Progenitor cell of endocrine pancreas (in vitro differentiated cells): ENCODE data around the gene INMT. TPM values are rescaled to one million over a fixed set of nuclear protein-coding genes. Genes with fewer than 3 reads are reported as not detected.

Source experiments
- DNase-seq: peaks from one replicate; pipeline ENCODE4 v3.0.0; 2021; ENCODE audit warnings: low spot score; ENCODE audit not compliant: unreplicated experiment
- H3K27ac Mint-ChIP-seq: 2 replicates; pipeline ENCODE4 v1.8.0; 2021; ENCODE audit warnings: mild to moderate bottlenecking, moderate library complexity, mixed read lengths
- H3K27me3 Mint-ChIP-seq: 2 replicates; pipeline ENCODE4 v1.8.0; 2021; ENCODE audit warnings: mixed read lengths
- H3K36me3 Mint-ChIP-seq: 2 replicates; pipeline ENCODE4 v1.8.0; 2022; ENCODE audit warnings: mixed read lengths; ENCODE audit not compliant: insufficient read depth
- H3K4me1 Mint-ChIP-seq: 2 replicates; pipeline ENCODE4 v1.8.0; 2021; ENCODE audit warnings: low read depth, mixed read lengths
- H3K4me3 Mint-ChIP-seq: 2 replicates; pipeline ENCODE4 v1.8.0; 2021; ENCODE audit warnings: low read depth, mild to moderate bottlenecking, moderate library complexity, mixed read lengths
- H3K9me3 Mint-ChIP-seq: 2 replicates; pipeline ENCODE4 v1.8.0; 2021; ENCODE audit warnings: low read depth, mixed read lengths
- CTCF ChIP-seq: fragments of 200-600 bp; sonication (generic); IDR thresholded peaks from one replicate; pipeline ENCODE4 v1.5.0; 2021; ENCODE audit warnings: antibody characterized with exemption, mild to moderate bottlenecking; ENCODE audit not compliant: unreplicated experiment
- total RNA-seq: library from RNA; stranded (reverse); gene quantifications from 2 replicates; pipeline ENCODE4 v1.2.1, GENCODE V29; 2021

Gene INMT
- total RNA-seq, 1 donor from 2014 or later: 2.9 TPM

DNA sequence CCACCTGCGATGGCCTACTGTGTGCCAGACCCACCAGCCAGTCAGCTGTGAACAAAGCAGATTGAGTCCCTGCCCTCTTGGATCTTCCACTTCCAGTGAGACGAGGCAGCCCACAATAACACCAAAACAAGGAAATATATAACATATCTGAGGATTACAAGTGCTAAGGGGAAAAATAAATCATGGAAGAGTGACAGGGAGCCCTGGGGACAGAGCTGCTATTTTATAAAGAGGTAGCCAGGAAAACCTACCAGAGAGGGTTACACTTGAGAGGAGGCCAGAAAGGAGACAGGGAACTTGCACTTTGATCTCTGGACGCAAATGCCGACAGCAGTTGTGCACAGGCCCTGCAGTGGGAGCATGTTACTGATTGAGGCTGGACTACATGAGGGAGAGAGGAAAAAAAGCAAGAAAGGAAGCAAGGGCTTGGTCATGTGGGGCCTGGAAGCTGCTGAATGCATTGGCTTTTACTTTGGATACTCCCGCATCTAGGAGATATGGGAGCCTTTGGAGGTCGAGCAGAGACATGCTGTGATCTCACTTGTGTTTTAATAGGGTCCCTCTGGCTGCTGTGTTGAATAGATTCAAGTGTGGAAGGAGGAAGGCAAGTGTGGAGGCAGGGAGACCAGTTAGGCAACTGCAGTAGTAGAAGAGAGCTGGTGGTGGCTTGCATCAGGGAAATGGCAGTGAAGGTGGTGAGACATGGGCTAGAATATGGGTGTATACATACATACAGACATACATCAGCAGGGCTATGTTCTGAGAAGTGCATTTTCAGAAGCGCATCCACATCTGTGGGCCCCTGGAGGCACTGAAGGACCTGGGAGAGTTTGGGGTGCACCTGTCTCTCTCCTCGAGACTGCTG is 45.5 kb downstream of the INMT start:
- no peak overlapping the region for H3K4me3 Mint-ChIP-seq
- no peak for TF ChIP-seq CTCF

GRCh38 chr7:30799206-30799975 is 47.5 kb downstream of the INMT start:
- Mint-ChIP-seq H3K4me1 (peaks cover 5% of the 10 kb centered on the region), H3K9me3 (no peaks in the 10 kb centered on the region), H3K27ac (no peak overlapping the region), H3K27me3 (no peaks in the 10 kb centered on the region), H3K36me3 (peaks cover 6% of the 10 kb centered on the region), H3K4me3 (no peak overlapping the region)
- no peak for DNase-seq
- TF ChIP-seq CTCF: no peak

More for the DNA sequence above, 45.5 kb downstream of the INMT start:
- Mint-ChIP-seq H3K36me3 (peaks cover 3% of the 10 kb centered on the region), H3K27ac (no peak overlapping the region), H3K27me3 (no peaks in the 10 kb centered on the region), H3K4me1 (peaks cover 5% of the 10 kb centered on the region), H3K9me3 (no peaks in the 10 kb centered on the region)
- DNase-seq: no peak

DNA sequence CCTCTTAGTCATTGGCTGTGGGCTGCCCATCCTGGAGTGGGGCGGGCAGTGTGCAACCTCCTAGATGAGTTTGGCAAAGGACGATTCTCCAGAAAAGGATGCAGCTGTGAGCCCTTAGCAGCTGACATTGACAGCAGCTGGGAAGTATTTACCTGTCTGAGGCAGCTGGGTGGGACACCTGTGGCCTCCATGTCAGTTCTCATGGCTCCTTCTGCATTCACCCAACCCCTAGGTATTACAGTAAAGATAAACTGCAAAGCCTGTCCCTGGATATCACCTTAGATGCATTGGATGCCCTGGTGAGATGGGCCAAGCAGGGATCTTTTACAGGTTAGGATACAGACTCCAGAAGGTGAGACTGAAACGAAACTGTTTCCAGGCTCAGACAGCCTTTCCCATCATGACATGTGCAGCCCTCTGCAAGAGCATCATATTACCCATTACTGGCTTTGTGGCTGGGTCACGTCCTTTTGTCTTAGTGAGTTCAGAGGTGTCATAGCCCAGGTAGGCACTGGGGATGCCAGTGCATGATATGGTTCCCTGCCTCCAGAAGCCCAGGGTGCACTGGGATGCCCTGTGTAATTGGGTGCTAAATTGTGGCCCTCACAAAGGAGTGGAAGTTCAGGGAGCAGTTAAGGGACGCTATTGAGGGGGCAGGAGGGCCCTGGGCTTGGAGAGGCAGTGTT is 48.2 kb downstream of the INMT start:
- no peaks in the 10 kb centered on the region for H3K27me3 Mint-ChIP-seq
- TF ChIP-seq CTCF: no peak
- H3K4me1 Mint-ChIP-seq: peaks cover 5% of the 10 kb centered on the region
- no peak for DNase-seq
- H3K9me3 Mint-ChIP-seq: no peaks in the 10 kb centered on the region
- H3K27ac Mint-ChIP-seq: no peak overlapping the region
- no peak overlapping the region for H3K4me3 Mint-ChIP-seq
- peaks cover 9% of the 10 kb centered on the region for H3K36me3 Mint-ChIP-seq

DNA sequence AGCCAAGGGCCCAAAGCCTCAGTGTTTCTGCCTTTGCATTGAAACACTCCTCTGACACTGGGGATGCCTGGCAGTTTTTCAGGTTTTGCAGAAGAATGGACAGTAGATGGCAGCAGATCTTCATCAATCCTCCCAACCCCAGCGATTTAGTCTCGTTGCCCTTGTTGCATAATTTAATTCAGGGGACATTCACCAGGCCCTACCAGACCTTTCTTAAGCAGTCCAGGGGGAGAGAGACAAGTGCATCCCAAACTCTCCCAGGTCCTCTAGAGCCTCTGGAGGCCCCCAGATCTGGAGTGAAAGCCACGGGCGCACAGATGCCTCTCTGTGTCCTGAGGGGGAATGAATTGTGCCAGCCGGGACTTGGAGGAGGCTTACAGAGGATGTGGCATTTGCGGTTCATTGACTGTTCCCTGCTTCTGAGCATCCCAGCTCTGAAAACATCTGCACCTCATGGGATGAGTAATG is 48.9 kb downstream of the INMT start:
- no peak overlapping the region for H3K4me3 Mint-ChIP-seq
- no peaks in the 10 kb centered on the region for H3K27me3 Mint-ChIP-seq
- no peaks in the 10 kb centered on the region for H3K9me3 Mint-ChIP-seq
- H3K27ac Mint-ChIP-seq: no peak overlapping the region
- peaks cover 9% of the 10 kb centered on the region for H3K36me3 Mint-ChIP-seq
- DNase-seq: no peak
- peak; percentile 74 for TF ChIP-seq CTCF
- H3K4me1 Mint-ChIP-seq: peaks cover 3% of the 10 kb centered on the region

DNA sequence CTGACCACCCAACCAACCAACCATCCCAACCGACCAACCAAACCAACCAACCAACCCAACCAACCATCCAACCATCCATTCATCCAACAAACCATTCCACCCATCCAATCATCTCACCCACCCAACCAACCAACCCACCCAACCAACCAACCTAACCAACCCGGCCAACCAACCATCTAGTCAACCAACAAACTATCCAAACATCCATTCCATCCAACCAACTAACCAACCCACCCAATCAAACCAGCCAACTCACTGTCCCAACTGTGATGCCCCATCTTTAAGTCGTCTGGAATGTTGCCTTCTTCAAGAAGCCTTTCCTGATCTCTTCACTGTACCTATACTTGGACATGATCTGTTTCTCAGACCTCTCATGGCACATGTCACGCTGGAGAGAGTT is 50.9 kb downstream of the INMT start:
- H3K4me3 Mint-ChIP-seq: no peak overlapping the region
- peaks cover 15% of the 10 kb centered on the region for H3K36me3 Mint-ChIP-seq

More for the DNA sequence above, 50.9 kb downstream of the INMT start:
- no peaks in the 10 kb centered on the region for H3K27me3 Mint-ChIP-seq
- peaks cover 6% of the 10 kb centered on the region for H3K9me3 Mint-ChIP-seq
- no peak for TF ChIP-seq CTCF
- H3K4me1 Mint-ChIP-seq: no peaks in the 10 kb centered on the region
- H3K27ac Mint-ChIP-seq: no peak overlapping the region
- no peak for DNase-seq
